CD8-positive, alpha-beta memory T cell (primary cell): ENCODE results near the gene RHEX. TPM values are rescaled to one million over a fixed set of nuclear protein-coding genes. Genes with fewer than 3 reads are reported as not detected.
"Not testable (repeated sequence)": the region's sequence is repeated elsewhere in the genome, so short reads cannot be mapped to it uniquely, and the experiment has no call there.

Experiments used
- CTCF ChIA-PET: fragments of 350-600 bp; sonication (Branson Sonifier 250); formaldehyde crosslinking; loops from one replicate; lab custom pipeline; 2021; ENCODE audit warnings: antibody characterized with exemption; lab: Charles Lee
- POLR2A ChIA-PET: fragments of 350-600 bp; sonication (Branson Sonifier 250); formaldehyde crosslinking; loops from one replicate; lab custom pipeline; 2021; ENCODE audit warnings: antibody characterized with exemption; lab: Charles Lee
- DNase-seq, 5 donors: peaks; one replicate each; pipeline versions ENCODE4 v3.0.0 to v3.0.0-alpha.2; 2020 to 2022; ENCODE audit warnings: mixed read lengths in 1 of 5
- H3K27ac ChIP-seq: one replicate; pipeline ENCODE4 v1.7.0; 2013; ENCODE audit warnings: low read depth, mild to moderate bottlenecking, low read length, moderate library complexity
- H3K27me3 ChIP-seq: 2 replicates; pipeline ENCODE4 v1.7.0; 2013; ENCODE audit warnings: low read length, mild to moderate bottlenecking; ENCODE audit not compliant: insufficient read depth, poor library complexity, severe bottlenecking
- H3K36me3 ChIP-seq: 2 replicates; pipeline ENCODE4 v1.7.0; 2013; ENCODE audit warnings: mild to moderate bottlenecking, low read length, moderate library complexity; ENCODE audit not compliant: insufficient read depth
- H3K4me1 ChIP-seq: 2 replicates; pipeline ENCODE4 v1.7.0; 2013; ENCODE audit warnings: mild to moderate bottlenecking, low read length, moderate library complexity; ENCODE audit not compliant: insufficient read depth
- H3K4me3 ChIP-seq: 2 replicates; pipeline ENCODE4 v1.7.0; 2013; ENCODE audit warnings: mild to moderate bottlenecking, low read length
- H3K9me3 ChIP-seq: 2 replicates; pipeline ENCODE4 v1.7.0; 2013; ENCODE audit warnings: mild to moderate bottlenecking, low read length
- H3K27ac Mint-ChIP-seq, 8 donors: one replicate each; pipeline ENCODE4 v1.8.0; 2020 to 2021; ENCODE audit warnings: mixed read lengths in 8 of 8, mild to moderate bottlenecking in 6 of 8, inconsistent platforms in 3 of 8, moderate library complexity in 3 of 8
- H3K27me3 Mint-ChIP-seq, 2 donors: one replicate each; pipeline ENCODE4 v1.8.0; 2020 to 2021; ENCODE audit warnings: mixed read lengths in 2 of 2, mild to moderate bottlenecking in 1 of 2, moderate library complexity in 1 of 2
- H3K36me3 Mint-ChIP-seq, 3 donors: one replicate each; pipeline ENCODE4 v1.8.0; 2020 to 2021; ENCODE audit warnings: mixed read lengths in 3 of 3, inconsistent platforms in 1 of 3, mild to moderate bottlenecking in 1 of 3
- H3K4me1 Mint-ChIP-seq, 3 donors: one replicate each; pipeline ENCODE4 v1.8.0; 2020 to 2021; ENCODE audit warnings: mixed read lengths in 3 of 3, inconsistent platforms in 1 of 3, mild to moderate bottlenecking in 1 of 3
- H3K4me3 Mint-ChIP-seq, 7 donors: one replicate each; pipeline ENCODE4 v1.8.0; 2020 to 2021; ENCODE audit warnings: mixed read lengths in 7 of 7, mild to moderate bottlenecking in 6 of 7, moderate library complexity in 4 of 7, inconsistent platforms in 2 of 7
- H3K9me3 Mint-ChIP-seq, 5 donors: one replicate each; pipeline ENCODE4 v1.8.0; 2020 to 2022; ENCODE audit warnings: mixed read lengths in 5 of 5, mild to moderate bottlenecking in 3 of 5, moderate library complexity in 2 of 5, inconsistent platforms in 1 of 5
- polyA plus RNA-seq: library from polyadenylated mRNA; unstranded; fragments of 300-500 nt; fragmentation: Illumina TruSeq; gene quantifications from one replicate; pipeline ENCODE4 v1.2.3, GENCODE V29; 2021
- total RNA-seq, 2 experiments: library from RNA; stranded (reverse); gene quantifications; one replicate each; pipeline ENCODE4 v1.2.3, GENCODE V29; 2021

Gene RHEX
- total and polyA plus RNA-seq, 3 experiments from 2014 or later: not detected

DNA sequence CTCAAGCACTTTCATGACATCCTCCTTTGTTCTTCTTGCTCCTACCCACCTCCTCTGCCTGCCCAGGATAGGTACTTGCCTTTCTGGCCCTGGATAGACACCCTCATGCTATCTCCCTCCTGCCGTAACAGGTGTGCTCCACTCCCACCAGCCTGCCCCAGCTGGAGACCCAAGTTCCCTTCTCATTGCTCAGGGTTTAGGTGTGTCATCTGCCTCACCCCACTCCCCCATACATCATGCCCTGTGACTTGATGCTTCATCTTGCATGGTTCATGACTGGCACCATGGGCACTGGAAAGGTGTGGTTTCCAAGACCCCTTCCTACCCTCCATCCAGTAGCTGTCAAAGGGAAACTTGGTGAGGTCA is 5.9 kb downstream of the RHEX start:
- H3K36me3 Mint-ChIP-seq: no peaks in the 10 kb centered on the region
- no peak overlapping the region for H3K4me3 Mint-ChIP-seq
- CTCF ChIA-PET: no interaction called here
- H3K27ac Mint-ChIP-seq: no peak overlapping the region
- Histone ChIP-seq H3K27ac (no peak overlapping the region), H3K4me1 (no peaks in the 10 kb centered on the region), H3K27me3 (no peaks in the 10 kb centered on the region), H3K36me3 (no peaks in the 10 kb centered on the region), H3K9me3 (no peaks in the 10 kb centered on the region), H3K4me3 (no peak overlapping the region)
- H3K27me3 Mint-ChIP-seq: peaks cover 3 to 4% of the 10 kb centered on the region in 2 donors
- POLR2A ChIA-PET: no interaction called here
- no peaks in the 10 kb centered on the region for H3K4me1 Mint-ChIP-seq
- DNase-seq: no peak
- H3K9me3 Mint-ChIP-seq: peaks cover 0 to 4% (median 0%) of the 10 kb centered on the region in 5 donors

DNA sequence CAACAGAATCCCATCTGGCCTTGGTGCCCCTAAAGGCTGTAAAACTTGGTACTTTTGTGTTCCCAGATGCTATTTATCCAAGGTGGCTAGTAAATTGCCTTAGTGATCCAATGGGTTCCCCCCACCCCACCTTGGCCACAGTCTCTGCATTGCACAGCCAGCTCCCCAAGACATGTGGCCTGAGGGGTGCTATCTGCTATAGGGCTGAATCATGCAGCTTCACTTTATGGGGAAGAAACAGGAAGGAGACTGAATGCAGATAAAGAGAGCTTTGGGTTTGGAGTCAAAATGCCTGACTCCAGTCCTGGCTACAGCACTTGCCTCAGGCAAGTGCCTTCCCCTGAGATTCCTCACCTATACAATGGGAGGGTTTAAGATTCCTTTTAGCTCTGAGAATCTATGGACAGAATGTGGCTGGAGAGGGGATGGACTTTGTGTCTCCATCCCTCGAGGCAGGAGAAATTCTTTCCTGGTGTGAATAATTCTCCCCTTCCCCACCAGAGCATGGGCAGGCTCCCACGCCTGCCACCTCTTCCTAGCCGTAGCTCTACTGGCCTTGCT is 6.5 kb downstream of the RHEX start:
- no peak overlapping the region for H3K27ac ChIP-seq

DNA sequence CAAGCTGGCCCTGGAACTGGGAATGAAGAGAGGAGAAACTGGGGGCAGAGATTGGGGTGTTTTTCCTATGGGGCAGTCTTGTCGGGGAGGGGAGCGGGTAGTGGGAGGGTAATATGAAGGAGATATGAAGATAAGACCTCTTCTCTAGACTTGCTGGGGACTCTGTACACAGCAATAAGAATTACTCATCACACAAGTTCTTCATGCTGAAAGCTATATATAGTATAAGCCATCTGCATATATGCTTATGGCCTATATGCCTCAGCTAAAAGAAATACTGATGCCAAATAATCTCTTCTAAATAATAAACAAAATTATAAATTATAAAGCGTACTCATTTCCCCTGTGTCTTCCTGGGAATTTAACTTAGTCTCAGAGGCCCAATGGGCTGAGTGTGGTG is 7.9 kb downstream of the RHEX start:
- ChIA-PET POLR2A (no interaction called here), CTCF (no interaction called here)
- no peak for DNase-seq

More for the DNA sequence above, 6.5 kb downstream of the RHEX start:
- Mint-ChIP-seq H3K9me3 (peaks cover 0 to 4% (median 0%) of the 10 kb centered on the region in 5 donors), H3K36me3 (no peaks in the 10 kb centered on the region), H3K4me1 (no peaks in the 10 kb centered on the region), H3K27me3 (peaks cover 3 to 4% of the 10 kb centered on the region in 2 donors), H3K4me3 (no peak overlapping the region), H3K27ac (no peak overlapping the region)
- DNase-seq: no peak
- ChIA-PET POLR2A (no interaction called here), CTCF (interaction anchor here (1.0 kb wide), 1 partner anchor 82 kb away, joined by 3 read pairs; no protein-coding TSS in a partner anchor)
- no peaks in the 10 kb centered on the region for H3K36me3 ChIP-seq
- H3K27me3 ChIP-seq: no peaks in the 10 kb centered on the region
- no peak overlapping the region for H3K4me3 ChIP-seq
- H3K4me1 ChIP-seq: no peaks in the 10 kb centered on the region
- no peaks in the 10 kb centered on the region for H3K9me3 ChIP-seq

DNA sequence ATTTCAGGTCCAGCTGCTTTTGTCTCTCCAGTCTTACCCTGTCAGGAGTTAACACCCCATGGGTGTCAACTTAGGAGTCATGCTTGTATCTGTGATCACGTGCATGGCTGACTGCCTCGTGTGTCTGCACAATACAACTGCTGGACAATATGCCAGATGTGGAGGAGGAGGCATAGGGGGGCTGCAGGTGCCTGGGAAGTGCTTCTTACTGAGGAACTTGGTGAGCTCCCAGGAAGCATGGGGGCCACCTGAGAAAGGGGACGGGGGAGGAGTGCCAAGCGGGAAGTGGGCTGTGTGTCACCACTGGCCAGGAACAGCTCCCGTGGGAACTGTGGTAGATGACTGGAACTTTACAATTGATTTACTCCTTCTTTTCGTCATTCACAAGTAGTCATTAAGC is 9.5 kb downstream of the RHEX start:
- CTCF ChIA-PET: interaction anchor here (0.7 kb wide), 1 partner anchor 30 kb away, joined by 3 read pairs; no protein-coding TSS in a partner anchor

More for the DNA sequence above, 7.9 kb downstream of the RHEX start:
- H3K27ac Mint-ChIP-seq: no peak overlapping the region
- no peaks in the 10 kb centered on the region for H3K4me1 ChIP-seq
- no peak overlapping the region for H3K27ac ChIP-seq
- H3K4me3 Mint-ChIP-seq: no peak overlapping the region
- no peaks in the 10 kb centered on the region for H3K9me3 ChIP-seq
- H3K9me3 Mint-ChIP-seq: peaks cover 0 to 4% (median 0%) of the 10 kb centered on the region in 5 donors
- H3K36me3 ChIP-seq: no peaks in the 10 kb centered on the region
- H3K4me3 ChIP-seq: no peak overlapping the region
- H3K4me1 Mint-ChIP-seq: no peaks in the 10 kb centered on the region
- no peaks in the 10 kb centered on the region for H3K27me3 ChIP-seq
- no peaks in the 10 kb centered on the region for H3K36me3 Mint-ChIP-seq
- peaks cover 3 to 4% of the 10 kb centered on the region in 2 donors for H3K27me3 Mint-ChIP-seq

DNA sequence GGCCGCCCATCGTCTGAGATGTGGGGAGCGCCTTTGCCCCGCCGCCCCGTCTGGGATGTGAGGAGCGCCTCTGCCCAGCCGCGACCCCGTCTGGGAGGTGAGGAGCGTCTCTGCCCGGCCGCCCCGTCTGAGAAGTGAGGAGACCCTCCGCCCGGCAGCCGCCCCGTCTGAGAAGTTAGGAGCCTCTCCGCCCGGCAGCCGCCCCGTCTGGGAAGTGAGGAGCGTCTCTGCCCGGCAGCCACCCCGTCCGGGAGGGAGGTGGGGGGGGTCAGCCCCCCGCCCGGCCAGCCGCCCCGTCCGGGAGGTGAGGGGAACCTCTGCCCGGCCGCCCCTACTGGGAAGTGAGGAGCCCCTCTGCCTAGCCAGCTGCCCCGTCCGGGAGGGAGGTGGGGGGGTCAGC is 11.0 kb downstream of the RHEX start:
- H3K27me3 Mint-ChIP-seq, H3K4me1 Mint-ChIP-seq, H3K36me3 Mint-ChIP-seq, H3K4me3 ChIP-seq, H3K4me1 ChIP-seq, H3K27me3 ChIP-seq, H3K27ac Mint-ChIP-seq, CTCF ChIA-PET, H3K36me3 ChIP-seq, H3K27ac ChIP-seq, H3K4me3 Mint-ChIP-seq, POLR2A ChIA-PET, H3K9me3 Mint-ChIP-seq, H3K9me3 ChIP-seq, DNase-seq: not testable (repeated sequence)

More for the DNA sequence above, 9.5 kb downstream of the RHEX start:
- Histone ChIP-seq H3K36me3 (no peaks in the 10 kb centered on the region), H3K27me3 (no peaks in the 10 kb centered on the region), H3K9me3 (no peaks in the 10 kb centered on the region), H3K4me3 (no peak overlapping the region), H3K4me1 (no peaks in the 10 kb centered on the region), H3K27ac (no peak overlapping the region)
- Mint-ChIP-seq H3K4me3 (no peak overlapping the region), H3K27ac (no peak overlapping the region), H3K27me3 (peaks cover 4 to 6% of the 10 kb centered on the region in 2 donors), H3K36me3 (no peaks in the 10 kb centered on the region), H3K9me3 (peaks cover 0 to 4% (median 0%) of the 10 kb centered on the region in 5 donors), H3K4me1 (no peaks in the 10 kb centered on the region)
- POLR2A ChIA-PET: no interaction called here
- no peak for DNase-seq

DNA sequence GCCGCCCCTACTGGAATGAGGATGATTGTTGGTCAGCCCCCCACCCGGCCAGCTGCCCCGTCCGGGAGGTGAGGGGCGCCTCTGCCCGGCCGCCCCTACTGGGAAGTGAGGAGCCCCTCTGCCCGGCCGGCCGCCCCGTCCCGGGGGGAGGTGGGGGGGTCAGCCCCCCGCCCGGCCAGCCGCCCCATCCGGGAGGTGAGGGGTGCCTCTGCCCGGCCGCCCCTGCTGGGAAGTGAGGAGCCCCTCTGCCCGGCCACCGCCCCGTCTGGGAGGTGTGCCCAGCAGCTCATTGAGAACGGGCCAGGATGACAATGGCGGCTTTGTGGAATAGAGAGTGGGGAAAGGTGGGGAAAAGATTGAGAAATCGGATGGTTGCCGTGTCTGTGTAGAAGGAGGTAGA is 11.5 kb downstream of the RHEX start:
- H3K4me3 Mint-ChIP-seq, H3K4me3 ChIP-seq, H3K36me3 Mint-ChIP-seq, H3K27ac Mint-ChIP-seq, H3K4me1 Mint-ChIP-seq, H3K27me3 ChIP-seq, CTCF ChIA-PET, H3K4me1 ChIP-seq, H3K27ac ChIP-seq, H3K9me3 Mint-ChIP-seq, H3K9me3 ChIP-seq, H3K27me3 Mint-ChIP-seq, H3K36me3 ChIP-seq, POLR2A ChIA-PET, DNase-seq: not testable (repeated sequence)

DNA sequence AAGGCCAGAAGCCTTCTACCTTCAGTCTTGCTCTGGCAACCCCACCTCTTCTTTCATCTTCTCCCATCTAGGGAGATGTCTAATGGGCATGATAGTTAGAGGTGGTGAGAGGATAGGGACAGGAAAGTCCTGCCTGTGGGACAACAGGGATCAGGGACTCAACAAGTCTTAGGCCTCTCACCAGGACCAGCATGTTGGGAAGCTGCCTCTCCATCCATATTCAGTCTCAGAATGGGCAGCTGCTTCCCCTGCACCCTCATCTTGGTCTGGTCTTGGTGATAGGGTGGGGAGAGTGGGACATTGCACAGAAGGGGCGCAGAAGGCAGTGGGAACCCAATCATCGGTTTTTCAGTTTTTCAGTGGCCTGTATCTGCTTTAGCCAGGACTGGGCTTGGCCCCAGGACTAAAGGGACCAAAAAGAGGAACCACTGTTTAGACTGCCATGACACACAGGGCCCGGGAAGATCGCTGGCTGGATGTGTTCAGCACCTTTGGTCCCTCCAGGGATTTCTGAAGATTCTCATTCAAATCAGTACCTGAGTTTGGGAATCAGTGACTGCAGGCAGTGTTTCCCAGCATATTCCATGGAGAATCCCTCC is 12.7 kb downstream of the RHEX start:
- no peak overlapping the region for H3K27ac ChIP-seq
- no peak overlapping the region for H3K4me3 ChIP-seq
- CTCF ChIA-PET: no interaction called here
- H3K4me1 ChIP-seq: no peaks in the 10 kb centered on the region
- Mint-ChIP-seq H3K27ac (peak overlapping the region in 1 of 8 donors; percentile 40), H3K9me3 (peaks cover 0 to 4% (median 0%) of the 10 kb centered on the region in 5 donors), H3K4me1 (peaks cover 0 to 3% (median 0%) of the 10 kb centered on the region in 3 donors), H3K36me3 (no peaks in the 10 kb centered on the region), H3K27me3 (peaks cover 4 to 12% of the 10 kb centered on the region in 2 donors), H3K4me3 (no peak overlapping the region)
- no peaks in the 10 kb centered on the region for H3K9me3 ChIP-seq
- H3K36me3 ChIP-seq: no peaks in the 10 kb centered on the region
- H3K27me3 ChIP-seq: no peaks in the 10 kb centered on the region
- DNase-seq: no peak
- POLR2A ChIA-PET: no interaction called here

DNA sequence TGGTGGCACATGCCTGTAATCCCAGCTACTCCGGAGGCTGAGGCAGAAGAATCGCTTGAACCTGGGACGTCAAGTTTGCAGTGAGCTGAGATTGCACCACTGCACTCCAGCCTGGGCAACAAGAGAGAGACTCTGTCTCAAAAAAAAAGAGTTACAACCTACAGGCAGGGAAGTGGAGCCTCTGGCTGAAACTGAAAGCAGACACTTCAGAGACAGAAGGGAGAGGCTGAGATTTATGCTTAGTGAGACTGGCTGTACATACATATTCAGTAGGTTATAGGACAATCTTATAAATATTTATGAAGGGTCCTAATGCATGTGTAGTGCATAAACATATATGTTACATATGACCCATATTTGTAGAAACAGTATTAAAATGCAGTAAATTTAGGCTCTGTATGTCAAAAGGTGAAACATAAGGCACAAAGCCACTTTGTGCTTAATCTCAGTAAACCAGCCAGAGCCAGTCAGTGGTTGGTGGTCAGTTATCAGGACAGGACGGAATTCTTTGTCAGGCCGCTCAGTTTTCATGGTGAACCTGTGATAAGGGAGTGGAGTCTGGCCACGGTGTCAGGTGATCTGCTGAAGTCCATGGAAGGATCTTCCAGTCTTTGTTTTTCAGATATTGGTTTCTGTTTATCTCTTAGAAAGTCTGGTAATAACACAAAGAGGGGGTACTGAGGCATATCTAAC is 13.7 kb downstream of the RHEX start:
- POLR2A ChIA-PET: no interaction called here
- no peaks in the 10 kb centered on the region for H3K36me3 ChIP-seq
- Mint-ChIP-seq H3K36me3 (no peaks in the 10 kb centered on the region), H3K4me1 (peaks cover 0 to 3% (median 0%) of the 10 kb centered on the region in 3 donors), H3K27me3 (peaks cover 5 to 15% of the 10 kb centered on the region in 2 donors), H3K4me3 (no peak overlapping the region), H3K27ac (no peak overlapping the region), H3K9me3 (peaks cover 0 to 4% (median 0%) of the 10 kb centered on the region in 5 donors)
- no peak overlapping the region for H3K4me3 ChIP-seq
- CTCF ChIA-PET: interaction anchor here (0.9 kb wide), 1 partner anchor 14 kb away, joined by 3 read pairs; no protein-coding TSS in a partner anchor
- H3K27me3 ChIP-seq: no peaks in the 10 kb centered on the region
- H3K9me3 ChIP-seq: no peaks in the 10 kb centered on the region
- no peaks in the 10 kb centered on the region for H3K4me1 ChIP-seq
- H3K27ac ChIP-seq: no peak overlapping the region
- DNase-seq: no peak
